SK-N-SH (cell line): ENCODE data around the gene ADRA2A. TPM values are rescaled to one million over a fixed set of nuclear protein-coding genes. Genes with fewer than 3 reads are reported as not detected.

Source experiments
- CTCF ChIA-PET: fragments of 300-600, 350-600 bp; formaldehyde crosslinking; extraction: SDS; loops from one replicate; lab custom pipeline; 2021; lab: Yijun Ruan, JAX
- POLR2A ChIA-PET: fragments of 350-600 bp; sonication (Branson Sonifier 250); formaldehyde crosslinking; extraction: SDS; loops from one replicate; lab custom pipeline; 2020; ENCODE audit warnings: antibody characterized with exemption, inconsistent platforms; lab: Yijun Ruan, JAX
- DNase-seq: peaks from one replicate; pipeline ENCODE4 v3.0.0; 2012
- H2AFZ ChIP-seq: fragments of 200-600 bp; sonication (generic); 2 replicates; pipeline ENCODE4 v1.8.1; 2016; ENCODE audit warnings: antibody characterized with exemption, mild to moderate bottlenecking, low read depth
- H3F3A ChIP-seq: fragments of 200-600 bp; sonication (generic); replicated peaks from 2 replicates; pipeline ENCODE3; 2016; ENCODE audit warnings: antibody characterized with exemption, mild to moderate bottlenecking; ENCODE audit not compliant: insufficient read depth
- H3K27ac ChIP-seq, 2 experiments: fragments of 200-500 bp in 1 of 2; fragments of 200-600 bp in 1 of 2; sonication (Bioruptor generic) in 1 of 2; sonication (generic), shearing (Covaris generic) in 1 of 2; 2 replicates each; pipeline versions ENCODE4 v1.5.1 to v1.6.1; 2014 to 2016; ENCODE audit warnings: low read depth in 2 of 2, inconsistent platforms in 1 of 2, low read length in 1 of 2, mild to moderate bottlenecking in 1 of 2, mixed read lengths in 1 of 2
- H3K27me3 ChIP-seq: fragments of 200-600 bp; sonication (generic), shearing (Covaris generic); 2 replicates; pipeline ENCODE4 v1.6.1; 2016; ENCODE audit warnings: mixed run types; ENCODE audit not compliant: insufficient read depth
- H3K36me3 ChIP-seq, 2 experiments: fragments of 200-500 bp in 1 of 2; fragments of 200-600 bp in 1 of 2; sonication (Bioruptor generic) in 1 of 2; sonication (generic) in 1 of 2; replicated peaks in 1 of 2; 2 replicates each; pipeline versions ENCODE3 to v1.5.1; 2014 to 2016; ENCODE audit warnings: low read length in 1 of 2, mild to moderate bottlenecking in 1 of 2; ENCODE audit not compliant: insufficient read depth in 2 of 2, control insufficient read depth in 1 of 2
- H3K4me1 ChIP-seq, 2 experiments: fragments of 200-500 bp in 1 of 2; fragments of 200-600 bp in 1 of 2; sonication (Bioruptor generic) in 1 of 2; sonication (generic), shearing (Covaris generic) in 1 of 2; 2 replicates each; pipeline versions ENCODE4 v1.5.1 to v1.6.1; 2014 to 2016; ENCODE audit warnings: low read depth in 1 of 2, low read length in 1 of 2, mixed run types in 1 of 2; ENCODE audit not compliant: insufficient read depth in 2 of 2, control insufficient read depth in 1 of 2
- H3K4me2 ChIP-seq: fragments of 200-600 bp; sonication (generic), shearing (Covaris generic); 2 replicates; pipeline ENCODE4 v1.6.1; 2017; ENCODE audit warnings: mixed run types
- H3K4me3 ChIP-seq, 2 experiments: fragments of 200-500 bp in 1 of 2; fragments of 200-600 bp in 1 of 2; sonication (Bioruptor generic) in 1 of 2; sonication (generic), shearing (Covaris generic) in 1 of 2; 2 replicates each; pipeline versions ENCODE4 v1.5.1 to v1.8.1; 2014 to 2016; ENCODE audit warnings: low read depth in 2 of 2, inconsistent platforms in 1 of 2, low read length in 1 of 2, mild to moderate bottlenecking in 1 of 2, mixed read lengths in 1 of 2, moderate library complexity in 1 of 2
- H3K79me2 ChIP-seq: fragments of 200-600 bp; sonication (generic); 2 replicates; pipeline ENCODE4 v1.8.1; 2017; ENCODE audit warnings: mild to moderate bottlenecking; ENCODE audit not compliant: insufficient read depth
- H3K9ac ChIP-seq: fragments of 200-600 bp; sonication (generic); 2 replicates; pipeline ENCODE4 v1.6.1; 2017; ENCODE audit warnings: mixed run types
- H3K9me2 ChIP-seq: fragments of 200-600 bp; sonication (generic); 2 replicates; pipeline ENCODE4 v1.6.1; 2017; ENCODE audit warnings: mixed run types
- H3K9me3 ChIP-seq: fragments of 200-600 bp; sonication (generic); 2 replicates; pipeline ENCODE4 v1.6.1; 2017; ENCODE audit warnings: mixed run types, mild to moderate bottlenecking, moderate library complexity
- H4K20me1 ChIP-seq: fragments of 200-600 bp; sonication (generic); 2 replicates; pipeline ENCODE4 v1.6.1; 2017; ENCODE audit warnings: mild to moderate bottlenecking, mixed run types; ENCODE audit not compliant: insufficient read depth
- CHD2 ChIP-seq: fragments of 150-350 bp; IDR thresholded peaks from 2 replicates; pipeline ENCODE4 v1.6.1; 2018; ENCODE audit warnings: low read length; ENCODE audit not compliant: partially characterized antibody
- FOXJ3 ChIP-seq: sonication (generic); formaldehyde crosslinking; IDR thresholded peaks from 2 replicates; pipeline ENCODE4 v1.5.1; 2020; ENCODE audit warnings: mild to moderate bottlenecking, missing genetic modification reagents
- NFIC ChIP-seq: IDR thresholded peaks from 2 replicates; pipeline ENCODE4 v1.4.0; 2012; ENCODE audit warnings: borderline replicate concordance
- NRF1 ChIP-seq: IDR thresholded peaks from 2 replicates; pipeline ENCODE4 v1.6.1; 2012; ENCODE audit warnings: low read depth, mild to moderate bottlenecking, low read length
- RCOR1 ChIP-seq: fragments of 150-350 bp; IDR thresholded peaks from 2 replicates; pipeline ENCODE4 v1.6.1; 2017; ENCODE audit warnings: antibody characterized with exemption, low read length
- REST ChIP-seq: IDR thresholded peaks from 2 replicates; pipeline ENCODE4 v1.6.1; 2012; ENCODE audit warnings: mild to moderate bottlenecking, low read depth, low read length, moderate library complexity
- SMC3 ChIP-seq: IDR thresholded peaks from 2 replicates; pipeline ENCODE4 v1.6.1; 2012; ENCODE audit warnings: low read depth, low read length, improper control_type of control experiment
- TCF12 ChIP-seq: IDR thresholded peaks from 2 replicates; pipeline ENCODE4 v1.4.0; 2012
- WGBS: methylation state at CpG from one replicate; pipeline ENCODE4 v1.1.6; 2017; ENCODE audit warnings: low lambda C conversion rate; 5-methylcytosine and 5-hydroxymethylcytosine counted together
- polyA plus RNA-seq, 3 experiments: library from polyadenylated mRNA; depleted of rRNA; stranded (reverse); fragments of >200 nt; gene quantifications; 2 replicates each; pipeline ENCODE4 v1.2.3, GENCODE V29; 2012

ADRA2A gene
- polyA plus RNA-seq, 1 of the 3 experiments (the other 2 are of a cell fraction), result 0.02 TPM

GRCh38 chr10:111100198-111100597 lies 23.4 kb downstream of the ADRA2A start:
- H3F3A ChIP-seq, result no peaks in the 10 kb centered on the region
- TF ChIP-seq NFIC (no peak), REST (no peak), RCOR1 (no peak), NRF1 (no peak), TCF12 (no peak)
- H3K4me3 ChIP-seq, result no peak overlapping the region
- DNase-seq, result no peak
- POLR2A ChIA-PET, result no interaction called here
- no peak overlapping the region for H3K4me2 ChIP-seq
- no peak overlapping the region for H3K27ac ChIP-seq
- no peaks in the 10 kb centered on the region for H3K9me2 ChIP-seq
- peaks cover 0 to 2% of the 10 kb centered on the region in 2 experiments; a peak in 1 of 4 replicates for H3K4me1 ChIP-seq
- H3K27me3 ChIP-seq, result no peaks in the 10 kb centered on the region
- no peaks in the 10 kb centered on the region for H3K79me2 ChIP-seq
- no peak overlapping the region for H3K9ac ChIP-seq
- H4K20me1 ChIP-seq, result no peaks in the 10 kb centered on the region
- CTCF ChIA-PET, result interaction anchor here (4.2 kb wide), 1 partner anchor 24 kb away, joined by 22 read pairs; the partner anchor contains the start of gene ADRA2A
- no peaks in the 10 kb centered on the region for H3K36me3 ChIP-seq
- H2AFZ ChIP-seq, result no peak overlapping the region
- H3K9me3 ChIP-seq, result no peaks in the 10 kb centered on the region
- WGBS, result 17% methylated on average over 5 of the region's 5 CpGs

GRCh38 chr10:111101796-111102195 lies 25.0 kb downstream of the ADRA2A start:
- Histone ChIP-seq H3K36me3 (no peaks in the 10 kb centered on the region), H3K9me3 (no peaks in the 10 kb centered on the region), H3K4me1 (peaks cover 0 to 2% of the 10 kb centered on the region in 2 experiments; a peak in 1 of 4 replicates), H3F3A (no peaks in the 10 kb centered on the region), H3K27ac (no peak overlapping the region), H3K27me3 (no peaks in the 10 kb centered on the region), H3K9me2 (no peaks in the 10 kb centered on the region), H3K79me2 (no peaks in the 10 kb centered on the region), H3K4me3 (no peak overlapping the region), H3K4me2 (no peak overlapping the region), H2AFZ (no peak overlapping the region), H4K20me1 (no peaks in the 10 kb centered on the region), H3K9ac (no peak overlapping the region)
- WGBS, result 49% methylated on average over 4 of the region's 4 CpGs
- CTCF ChIA-PET, result interaction anchor here (0.9 to 4.2 kb wide), 4 partner anchors 13 to 496 kb away, joined by 3 to 22 read pairs (median 3); partner anchors contain the start of gene ADRA2A
- POLR2A ChIA-PET, result no interaction called here
- no peak for DNase-seq
- TF ChIP-seq SMC3 (no peak), CHD2 (no peak), FOXJ3 (CRISPR knock-in tag) (no peak)
